NCI-H146 treated with DMSO at 0.1 percent for 48 hours (cell line): ENCODE results near the gene CDC73.

Experiments
- DNase-seq: peaks from one replicate; lab custom pipeline; 2025; ENCODE audit not compliant: unreplicated experiment; lab: John Stamatoyannopoulos, UW

CDC73 gene

GRCh38 chr1:193121616-193122593 is at the start of gene CDC73:
TSS of gene CDC73 (plus strand) at chr1:193122031. CDS start at chr1:193122201, 170 bp downstream.
- DNase-seq: peak; percentile 88

- no peak for DNase-seq
These were observed 43.8 kb upstream of the CDC73 start for GRCh38 chr1:193077991-193078390.

GRCh38 chr1:193079187-193079586 is 42.6 kb upstream of the CDC73 start:
- no peak for DNase-seq

- DNase-seq: no peak
These were observed 38.3 kb upstream of the CDC73 start for GRCh38 chr1:193083365-193084088.

- DNase-seq: no peak
These were observed 36.6 kb upstream of the CDC73 start for GRCh38 chr1:193085263-193085662.

- no peak for DNase-seq
These were observed 35.5 kb upstream of the CDC73 start for GRCh38 chr1:193086342-193086741.

- no peak for DNase-seq
These were observed 33.9 kb upstream of the CDC73 start for GRCh38 chr1:193087893-193088292.

GRCh38 chr1:193090865-193091264 is 31.0 kb upstream of the CDC73 start:
- no peak for DNase-seq

GRCh38 chr1:193094112-193094511 is 27.7 kb upstream of the CDC73 start:
- no peak for DNase-seq

- no peak for DNase-seq
These were observed 19.2 kb upstream of the CDC73 start for GRCh38 chr1:193102662-193103061.

- DNase-seq: no peak
These were observed 17.9 kb upstream of the CDC73 start for GRCh38 chr1:193103759-193104501.

- peak; percentile 40 for DNase-seq
These were observed 17.3 kb upstream of the CDC73 start for GRCh38 chr1:193104502-193104906.

- DNase-seq: peak; percentile 78
These were observed 16.7 kb upstream of the CDC73 start, which contains the start of gene GLRX2 for GRCh38 chr1:193104907-193105820. TSS of gene GLRX2 (minus strand) at chr1:193105414. CDS start at chr1:193105382, 32 bp downstream.

- no peak for DNase-seq
These were observed 16.0 kb upstream of the CDC73 start for GRCh38 chr1:193105821-193106177.

- DNase-seq: no peak
These were observed 13.4 kb upstream of the CDC73 start for GRCh38 chr1:193108471-193108870.

GRCh38 chr1:193109619-193110018 is 12.2 kb upstream of the CDC73 start:
- DNase-seq: no peak

GRCh38 chr1:193110246-193110645 is 11.6 kb upstream of the CDC73 start:
- no peak for DNase-seq

- no peak for DNase-seq
These were observed 11.0 kb upstream of the CDC73 start for GRCh38 chr1:193110864-193111263.

GRCh38 chr1:193111641-193112090 is 10.2 kb upstream of the CDC73 start:
- no peak for DNase-seq
